ENCODE measurements around the gene CREB1. TPM values are rescaled to one million over a fixed set of nuclear protein-coding genes. Genes with fewer than 3 reads are reported as not detected.

CREB1 gene
- total RNA-seq, 2 donors from 2014 or later: 87.1 to 105 TPM

DNA sequence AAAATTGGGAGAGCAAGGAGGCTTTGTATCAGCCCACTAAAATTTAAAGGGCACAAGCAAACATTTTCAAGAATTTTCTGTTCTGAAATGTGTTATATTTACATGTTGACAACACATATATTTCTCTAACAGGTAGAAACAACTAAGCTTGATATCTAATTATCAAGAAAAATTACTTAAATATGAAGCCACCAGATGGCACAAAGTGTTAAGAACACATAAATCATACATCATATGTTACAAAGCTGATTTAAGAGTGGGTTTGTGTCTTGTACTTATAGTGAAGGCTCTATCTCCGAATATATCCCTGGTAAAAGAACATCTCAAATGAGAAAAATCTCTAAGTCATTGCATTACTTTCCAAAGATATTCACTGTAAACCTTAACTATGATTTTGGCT lies 19.6 kb upstream of the CREB1 start:
- H3K4me1 Mint-ChIP-seq: peaks cover 6% of the 10 kb centered on the region
- Histone ChIP-seq H3K9me3 (ENCODE audit: control insufficient read depth, low read length) (no peaks in the 10 kb centered on the region), H3K4me3 (ENCODE audit: low read length) (no peak overlapping the region), H3K9ac (ENCODE audit: extremely low read depth, low read length, poor library complexity, severe bottlenecking) (no peak overlapping the region), H3K27ac (ENCODE audit: low read depth, low read length) (no peak overlapping the region), H3K4me1 (ENCODE audit: control insufficient read depth, insufficient read depth, low read length) (no peaks in the 10 kb centered on the region), H3K27me3 (ENCODE audit: control insufficient read depth, insufficient read depth, low read length, poor library complexity, severe bottlenecking) (no peaks in the 10 kb centered on the region), H3K36me3 (ENCODE audit: control insufficient read depth, insufficient read depth, low read length) (no peaks in the 10 kb centered on the region)
- no peak for DNase-seq
- TF ChIP-seq, protein P1, sequence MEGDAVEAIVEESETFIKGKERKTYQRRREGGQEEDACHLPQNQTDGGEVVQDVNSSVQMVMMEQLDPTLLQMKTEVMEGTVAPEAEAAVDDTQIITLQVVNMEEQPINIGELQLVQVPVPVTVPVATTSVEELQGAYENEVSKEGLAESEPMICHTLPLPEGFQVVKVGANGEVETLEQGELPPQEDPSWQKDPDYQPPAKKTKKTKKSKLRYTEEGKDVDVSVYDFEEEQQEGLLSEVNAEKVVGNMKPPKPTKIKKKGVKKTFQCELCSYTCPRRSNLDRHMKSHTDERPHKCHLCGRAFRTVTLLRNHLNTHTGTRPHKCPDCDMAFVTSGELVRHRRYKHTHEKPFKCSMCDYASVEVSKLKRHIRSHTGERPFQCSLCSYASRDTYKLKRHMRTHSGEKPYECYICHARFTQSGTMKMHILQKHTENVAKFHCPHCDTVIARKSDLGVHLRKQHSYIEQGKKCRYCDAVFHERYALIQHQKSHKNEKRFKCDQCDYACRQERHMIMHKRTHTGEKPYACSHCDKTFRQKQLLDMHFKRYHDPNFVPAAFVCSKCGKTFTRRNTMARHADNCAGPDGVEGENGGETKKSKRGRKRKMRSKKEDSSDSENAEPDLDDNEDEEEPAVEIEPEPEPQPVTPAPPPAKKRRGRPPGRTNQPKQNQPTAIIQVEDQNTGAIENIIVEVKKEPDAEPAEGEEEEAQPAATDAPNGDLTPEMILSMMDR (conservative IDR thresholded peaks at IDR 0.05): no peak
- peaks cover 3% of the 10 kb centered on the region for H3K9me3 Mint-ChIP-seq
- H3K4me3 Mint-ChIP-seq: no peak overlapping the region
- H3K27me3 Mint-ChIP-seq (ENCODE audit: insufficient read depth): no peaks in the 10 kb centered on the region
- H3K36me3 Mint-ChIP-seq (ENCODE audit: low read depth): no peaks in the 10 kb centered on the region
- WGBS, 2 experiments (ENCODE audit: insufficient coverage in 1 of 2, insufficient read length in 1 of 2): 100% methylated on average over 1 of the region's 1 CpG; no CpG with 5 or more reads in 1 of the 2 experiments
- no peak overlapping the region for H3K27ac Mint-ChIP-seq

DNA sequence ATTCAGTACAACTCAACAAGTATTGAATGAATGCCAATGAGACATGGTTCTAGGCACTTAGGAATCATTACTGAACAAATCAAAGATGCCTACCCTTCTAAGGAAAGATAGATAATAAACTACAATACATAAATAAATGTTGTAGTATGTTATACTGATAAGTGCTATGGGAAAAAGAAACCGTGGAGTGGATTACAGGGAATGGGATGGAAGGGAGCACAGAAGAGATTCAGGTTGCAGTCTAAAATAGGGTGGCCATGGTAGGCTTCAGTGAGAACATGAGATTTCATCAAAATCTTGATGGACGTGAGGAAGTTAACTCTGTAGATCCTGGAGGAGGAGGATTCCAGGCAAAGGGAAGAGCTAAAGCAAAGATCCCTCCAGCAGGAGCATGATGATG lies 17.9 kb upstream of the CREB1 start:
- no peaks in the 10 kb centered on the region for H3K4me1 Mint-ChIP-seq
- Histone ChIP-seq H3K9me3 (ENCODE audit: control insufficient read depth, low read length) (no peaks in the 10 kb centered on the region), H3K36me3 (ENCODE audit: control insufficient read depth, insufficient read depth, low read length) (no peaks in the 10 kb centered on the region), H3K27me3 (ENCODE audit: control insufficient read depth, insufficient read depth, low read length, poor library complexity, severe bottlenecking) (no peaks in the 10 kb centered on the region), H3K4me3 (ENCODE audit: low read length) (no peak overlapping the region), H3K9ac (ENCODE audit: extremely low read depth, low read length, poor library complexity, severe bottlenecking) (no peak overlapping the region), H3K27ac (ENCODE audit: low read depth, low read length) (no peak overlapping the region), H3K4me1 (ENCODE audit: control insufficient read depth, insufficient read depth, low read length) (no peaks in the 10 kb centered on the region)
- WGBS, 2 experiments (ENCODE audit: insufficient coverage in 1 of 2, insufficient read length in 1 of 2): 79 to 82% methylated on average over 2 of the region's 2 CpGs
- no peak overlapping the region for H3K4me3 Mint-ChIP-seq
- H3K9me3 Mint-ChIP-seq: peaks cover 3% of the 10 kb centered on the region
- no peak overlapping the region for H3K27ac Mint-ChIP-seq
- no peak for DNase-seq
- no peaks in the 10 kb centered on the region for H3K27me3 Mint-ChIP-seq (ENCODE audit: insufficient read depth)
- no peaks in the 10 kb centered on the region for H3K36me3 Mint-ChIP-seq (ENCODE audit: low read depth)
- TF ChIP-seq, protein P1 (conservative IDR thresholded peaks at IDR 0.05): no peak

DNA sequence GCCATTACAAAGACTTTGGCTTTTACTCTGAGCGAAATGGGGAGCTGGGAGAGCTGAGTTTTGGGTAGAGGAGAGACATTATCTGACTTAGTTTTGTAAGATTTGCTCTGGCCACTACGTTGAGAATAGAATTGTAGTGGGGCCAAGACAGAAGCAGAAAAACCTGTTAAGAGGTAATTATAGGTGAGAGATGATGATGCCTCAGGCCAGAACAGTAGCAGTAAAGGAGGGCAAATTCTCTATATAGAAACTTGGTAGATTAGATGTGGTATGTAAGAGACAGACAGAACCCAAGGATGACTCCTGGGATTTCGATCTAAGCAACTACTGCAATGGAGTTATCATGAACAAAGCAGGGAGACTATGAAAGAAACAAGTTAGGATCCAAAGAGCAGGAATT lies 17.4 kb upstream of the CREB1 start:
- TF ChIP-seq, protein P1 (conservative IDR thresholded peaks at IDR 0.05): no peak
- Mint-ChIP-seq H3K4me1 (no peaks in the 10 kb centered on the region), H3K36me3 (ENCODE audit: low read depth) (no peaks in the 10 kb centered on the region), H3K27me3 (ENCODE audit: insufficient read depth) (no peaks in the 10 kb centered on the region), H3K27ac (no peak overlapping the region), H3K4me3 (no peak overlapping the region), H3K9me3 (peaks cover 3% of the 10 kb centered on the region)
- Histone ChIP-seq H3K9ac (ENCODE audit: extremely low read depth, low read length, poor library complexity, severe bottlenecking) (no peak overlapping the region), H3K9me3 (ENCODE audit: control insufficient read depth, low read length) (no peaks in the 10 kb centered on the region), H3K36me3 (ENCODE audit: control insufficient read depth, insufficient read depth, low read length) (no peaks in the 10 kb centered on the region), H3K4me1 (ENCODE audit: control insufficient read depth, insufficient read depth, low read length) (no peaks in the 10 kb centered on the region), H3K27me3 (ENCODE audit: control insufficient read depth, insufficient read depth, low read length, poor library complexity, severe bottlenecking) (no peaks in the 10 kb centered on the region), H3K27ac (ENCODE audit: low read depth, low read length) (no peak overlapping the region), H3K4me3 (ENCODE audit: low read length) (no peak overlapping the region)
- WGBS, 2 experiments (ENCODE audit: insufficient coverage in 1 of 2, insufficient read length in 1 of 2): 89% methylated on average over 3 of the region's 3 CpGs
- DNase-seq: no peak
